Inflammatory macrophage treated with lipopolysaccharide for 4 hours (primary cell): ENCODE data around the gene THOP1.

Experiments used
- DNase-seq: peaks from one replicate; pipeline ENCODE4 v3.0.0-alpha.2; 2020

The THOP1 gene

GRCh38 chr19:2762783-2763496 is 22.4 kb upstream of the THOP1 start:
- no peak for DNase-seq

GRCh38 chr19:2763687-2764086 is 21.6 kb upstream of the THOP1 start:
- no peak for DNase-seq

DNA sequence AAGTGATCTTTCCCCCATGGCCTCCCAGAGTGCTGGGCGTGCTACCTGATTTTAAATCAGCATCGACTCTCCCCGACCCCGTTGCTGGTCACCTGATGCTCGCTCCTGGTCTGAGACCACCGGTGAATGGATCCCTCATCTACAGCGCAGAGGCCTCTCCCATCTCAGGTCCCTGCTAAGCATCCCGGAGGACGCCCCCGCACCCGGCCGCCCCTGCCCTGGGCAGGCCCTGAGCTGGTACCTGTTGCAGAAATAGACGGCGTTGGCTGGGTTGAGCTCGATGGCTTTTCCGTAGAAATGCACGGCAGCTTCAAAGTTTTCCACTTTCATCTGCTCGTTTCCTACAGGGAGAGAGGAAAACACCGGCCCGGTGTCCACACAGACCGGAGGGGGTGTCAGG is 20.4 kb upstream of the THOP1 start:
- DNase-seq = no peak

- DNase-seq = no peak
Observed at GRCh38 chr19:2765376-2765775, 19.9 kb upstream of the THOP1 start.

DNA sequence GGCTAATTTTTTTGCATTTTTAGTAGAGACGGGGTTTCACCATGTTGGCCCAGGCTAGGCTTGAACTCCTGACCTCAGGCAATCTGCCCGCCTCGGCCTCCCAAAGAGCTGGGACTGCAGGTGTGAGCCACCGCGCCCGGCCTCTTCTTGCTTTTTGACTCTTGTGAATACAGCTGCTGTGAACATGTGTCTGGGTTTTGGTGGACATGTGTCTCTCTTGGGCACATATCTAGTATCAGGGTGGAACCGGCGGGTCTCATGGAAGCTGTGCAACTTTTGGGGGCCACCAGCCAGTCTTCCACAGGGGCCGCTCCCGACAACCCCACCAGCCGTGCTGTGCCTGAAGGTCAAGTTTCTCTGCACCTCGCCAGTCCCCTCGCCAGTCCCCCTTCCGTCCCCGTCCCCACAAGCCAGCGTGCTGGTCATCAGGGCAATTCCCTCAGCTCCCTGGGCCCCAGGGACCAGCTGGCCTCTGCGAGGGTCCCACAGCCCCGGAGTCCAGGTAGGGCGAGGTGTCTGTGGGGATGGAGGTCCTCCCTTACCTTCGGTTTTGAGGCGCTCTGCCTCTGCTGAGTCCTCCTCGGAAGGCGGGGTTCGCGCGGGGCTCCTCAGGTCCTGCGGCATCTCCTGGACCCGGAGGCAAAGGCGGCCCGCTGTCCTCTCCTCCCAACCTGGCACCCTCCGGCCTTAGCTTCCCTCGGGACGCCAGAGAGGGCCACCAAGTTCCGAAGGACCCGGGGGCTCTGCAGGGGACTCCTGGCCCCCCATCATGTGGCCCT is 18.5 kb upstream of the THOP1 start:
- no peak for DNase-seq

- no peak for DNase-seq
Observed at GRCh38 chr19:2767688-2768087, 17.6 kb upstream of the THOP1 start.

- no peak for DNase-seq
Observed at GRCh38 chr19:2768365-2769132, 16.8 kb upstream of the THOP1 start.

GRCh38 chr19:2769218-2769617 is 16.1 kb upstream of the THOP1 start:
- DNase-seq = no peak

GRCh38 chr19:2770055-2771013 is 15.0 kb upstream of the THOP1 start:
- peak; percentile 39 for DNase-seq

DNA sequence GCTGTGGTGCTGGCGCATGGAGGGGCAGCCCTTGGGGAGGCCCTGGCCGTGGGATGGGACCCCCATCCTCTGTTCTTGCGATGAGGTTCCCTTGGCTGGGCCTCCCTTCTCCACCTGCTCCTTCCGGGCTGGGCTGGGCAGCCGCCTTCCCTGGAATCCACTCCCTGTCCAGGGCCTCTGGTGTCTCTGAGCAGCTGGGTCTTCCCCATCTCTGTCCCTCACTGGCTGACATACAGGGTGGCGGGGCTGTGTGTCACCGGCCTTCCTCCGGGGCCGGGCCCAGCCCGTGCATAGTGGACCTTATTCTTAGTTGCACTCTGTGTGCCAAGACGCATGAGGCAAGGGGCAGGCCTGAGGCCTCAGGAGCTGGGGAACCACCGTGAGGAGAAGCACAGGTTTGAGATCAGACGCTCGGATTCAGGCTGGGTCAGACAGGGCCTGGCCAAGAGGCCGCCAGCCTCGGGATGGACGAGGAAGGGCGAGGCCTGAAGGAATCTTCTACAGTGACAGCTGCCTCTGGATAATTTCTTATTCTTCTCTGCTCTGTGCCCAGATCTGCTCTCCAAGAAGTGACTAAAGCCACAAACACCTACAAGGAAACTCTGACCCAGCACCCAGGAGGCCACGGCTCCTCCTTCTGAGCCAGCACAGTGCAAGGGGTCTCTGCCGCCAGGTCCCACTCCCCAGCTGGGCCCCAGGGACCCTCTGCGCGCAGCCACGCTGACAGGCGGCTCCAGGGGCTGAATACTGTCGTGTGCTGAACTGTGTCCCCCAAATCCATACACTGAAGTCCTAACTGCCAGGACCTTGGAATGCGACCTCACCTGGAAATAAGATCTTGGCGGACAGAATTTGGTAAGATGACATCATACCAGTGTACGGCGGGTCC is 13.3 kb upstream of the THOP1 start:
- peak; percentile 36 for DNase-seq

GRCh38 chr19:2774083-2774679 is 11.1 kb upstream of the THOP1 start:
- no peak for DNase-seq

- DNase-seq = peak; percentile 94
Observed at GRCh38 chr19:2774953-2775555, 10.2 kb upstream of the THOP1 start.

DNA sequence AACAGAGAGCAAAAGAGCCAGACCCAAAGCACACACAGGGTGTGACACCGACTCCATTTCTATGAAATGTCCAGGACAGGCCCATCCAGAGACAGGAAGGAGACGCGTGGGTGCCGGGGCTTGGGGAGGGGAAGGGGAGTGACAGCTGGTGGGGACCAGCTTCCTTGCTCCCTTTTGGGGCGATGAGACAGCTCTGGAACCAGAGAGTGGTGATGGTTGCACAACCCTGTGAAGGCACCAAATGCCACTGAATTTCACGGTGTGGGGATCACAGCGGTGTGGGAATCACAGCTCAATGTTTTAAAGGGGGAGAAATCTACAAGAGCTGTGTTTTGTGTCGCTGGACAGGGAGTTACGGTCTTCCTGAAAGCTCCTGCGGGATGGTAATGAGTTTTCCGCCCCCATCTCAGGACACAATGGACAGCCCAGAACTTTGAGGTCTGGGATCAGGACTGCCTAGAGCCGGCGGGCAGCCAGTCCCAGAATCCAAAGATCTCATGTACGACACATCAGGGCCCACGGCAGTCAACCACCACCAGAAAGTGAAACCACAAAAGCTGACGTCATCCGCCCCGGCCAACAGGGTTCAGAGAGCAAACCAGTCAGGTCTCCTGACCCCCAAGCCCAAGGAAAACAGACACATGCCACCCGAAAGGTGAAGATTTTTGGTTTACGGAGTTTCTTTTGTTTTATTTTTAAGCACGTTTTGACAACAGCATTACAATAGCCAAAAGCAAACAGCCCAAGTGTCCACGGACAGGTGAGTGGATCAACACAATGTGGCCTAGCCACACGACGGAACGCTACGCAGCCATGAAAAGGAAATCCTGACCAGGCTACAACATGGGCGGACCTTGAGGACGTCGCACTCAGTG is 9.5 kb upstream of the THOP1 start:
- peak; percentile 96 for DNase-seq

- DNase-seq = no peak
Observed at GRCh38 chr19:2777952-2778683, 7.2 kb upstream of the THOP1 start.

DNA sequence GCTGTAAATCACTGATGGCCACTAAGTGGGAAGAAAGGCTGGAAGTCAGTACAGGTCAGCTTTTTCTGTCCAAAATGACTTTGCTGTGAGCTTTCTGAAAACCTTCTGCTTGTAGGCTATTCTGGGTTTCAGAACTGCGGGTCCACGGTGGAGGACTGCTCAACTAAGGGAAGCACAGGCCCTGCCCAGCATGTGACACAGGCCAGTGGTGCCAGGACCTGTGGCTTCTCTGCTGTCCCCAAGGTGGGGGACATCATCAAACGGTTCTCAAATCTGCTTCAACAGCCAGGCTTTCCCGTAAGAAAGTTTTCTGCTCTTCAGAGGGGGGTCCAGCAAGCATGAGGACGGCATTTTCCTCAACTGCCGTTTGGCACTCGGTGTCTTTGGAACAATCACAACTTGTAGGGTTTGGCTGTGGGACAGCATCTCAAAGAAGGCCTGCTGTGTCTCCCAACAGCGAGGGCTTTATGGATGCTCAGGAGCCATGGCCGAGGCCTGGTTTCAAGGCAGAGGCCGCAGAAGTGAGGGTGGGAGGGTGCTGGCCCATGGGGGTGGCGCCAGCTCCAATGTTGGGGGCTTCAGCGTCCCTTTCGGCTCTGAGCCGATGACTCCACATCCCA is 6.1 kb upstream of the THOP1 start:
- DNase-seq = no peak

DNA sequence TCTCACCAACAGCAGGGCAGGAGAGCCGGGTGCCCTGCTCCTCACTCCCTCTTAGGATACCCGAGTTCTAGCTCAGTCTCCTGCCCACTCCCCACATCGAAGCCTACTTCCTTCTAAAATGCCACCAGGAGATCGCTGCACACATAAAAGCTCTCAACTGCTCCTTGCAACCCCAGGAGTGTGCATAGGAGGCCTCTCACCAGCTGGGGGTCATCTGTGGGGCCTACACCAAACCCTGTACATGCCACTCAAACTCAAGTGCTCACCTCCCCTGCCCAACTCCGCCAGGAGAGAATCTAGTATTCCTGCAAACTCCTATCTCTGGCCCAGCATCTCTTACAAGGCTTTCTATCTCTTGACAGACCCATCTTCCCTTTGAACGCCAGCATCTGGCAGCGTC is 5.0 kb upstream of the THOP1 start:
- DNase-seq = no peak

- peak; percentile 31 for DNase-seq
Observed at GRCh38 chr19:2782329-2782935, 2.9 kb upstream of the THOP1 start.
